Liver (tissue), 9 donors: ENCODE measurements around the gene RNF41. TPM values are rescaled to one million over a fixed set of nuclear protein-coding genes. Genes with fewer than 3 reads are reported as not detected.

Experiments used
- DNase-seq: peaks from one replicate; pipeline ENCODE4 v3.0.0-alpha.2; 2017; ENCODE audit warnings: low spot score
- H3K27ac ChIP-seq, 2 donors: one replicate each; pipeline ENCODE4 v1.7.0; 2013; ENCODE audit warnings: inconsistent platforms in 2 of 2, low read length in 2 of 2, control low read depth in 1 of 2, low read depth in 1 of 2, mild to moderate bottlenecking in 1 of 2
- H3K27me3 ChIP-seq, 4 donors: one replicate each; pipeline versions ENCODE4 v1.6.1 to v1.7.0; 2013; ENCODE audit warnings: low read length in 3 of 4, inconsistent platforms in 1 of 4, mild to moderate bottlenecking in 1 of 4, moderate library complexity in 1 of 4; ENCODE audit not compliant: control insufficient read depth in 4 of 4, insufficient read depth in 4 of 4
- H3K36me3 ChIP-seq, 4 donors: one replicate each; pipeline versions ENCODE4 v1.6.1 to v1.7.0; 2013; ENCODE audit warnings: low read length in 3 of 4, mild to moderate bottlenecking in 3 of 4, low read depth in 1 of 4, moderate library complexity in 1 of 4; ENCODE audit not compliant: control insufficient read depth in 4 of 4, insufficient read depth in 3 of 4
- H3K4me1 ChIP-seq, 4 donors: one replicate each; pipeline versions ENCODE4 v1.6.1 to v1.7.0; 2013; ENCODE audit warnings: low read length in 3 of 4, mild to moderate bottlenecking in 3 of 4, moderate library complexity in 1 of 4; ENCODE audit not compliant: control insufficient read depth in 4 of 4, insufficient read depth in 4 of 4
- H3K4me3 ChIP-seq, 3 donors: one replicate each; pipeline versions ENCODE4 v1.6.1 to v1.7.0; 2013; ENCODE audit warnings: low read length in 3 of 3, control low read depth in 1 of 3, low read depth in 1 of 3, mild to moderate bottlenecking in 1 of 3
- H3K9ac ChIP-seq, 2 donors: one replicate each; pipeline ENCODE4 v1.7.0; 2013; ENCODE audit warnings: low read length in 2 of 2, mild to moderate bottlenecking in 2 of 2, moderate library complexity in 2 of 2, control low read depth in 1 of 2, low read depth in 1 of 2
- H3K9me3 ChIP-seq, 4 donors: one replicate each; pipeline versions ENCODE4 v1.6.1 to v1.7.0; 2013; ENCODE audit warnings: low read length in 3 of 4; ENCODE audit not compliant: control insufficient read depth in 4 of 4
- ATF3 ChIP-seq: IDR thresholded peaks from 2 replicates; pipeline ENCODE4 v1.6.1; 2016; ENCODE audit warnings: antibody characterized with exemption
- CTCF ChIP-seq: fragments of 150-350 bp; IDR thresholded peaks from 2 replicates; pipeline ENCODE4 v1.5.1; 2017; ENCODE audit warnings: improper control_type of control experiment, low read depth, low read length; ENCODE audit not compliant: missing input control
- EGR1 ChIP-seq, 2 donors: IDR thresholded peaks; 2 replicates each; pipeline ENCODE4 v1.6.1; 2016 to 2018; ENCODE audit warnings: antibody characterized with exemption in 2 of 2, low read depth in 2 of 2
- FOXA1 ChIP-seq: IDR thresholded peaks from 2 replicates; pipeline ENCODE4 v1.6.1; 2016; ENCODE audit warnings: antibody characterized with exemption
- FOXA2 ChIP-seq: IDR thresholded peaks from 2 replicates; pipeline ENCODE4 v1.6.1; 2016; ENCODE audit warnings: antibody characterized with exemption
- GABPA ChIP-seq, 2 donors: IDR thresholded peaks in 1 of 2; conservative IDR thresholded peaks in 1 of 2; 2 replicates each; pipeline ENCODE4 v1.6.1; 2016; ENCODE audit warnings: antibody characterized with exemption in 2 of 2, mild to moderate bottlenecking in 1 of 2, moderate library complexity in 1 of 2
- HNF4A ChIP-seq, 2 donors: conservative IDR thresholded peaks; 2 replicates each; pipeline ENCODE4 v1.6.1; 2016; ENCODE audit warnings: antibody characterized with exemption in 2 of 2, mild to moderate bottlenecking in 2 of 2
- HNF4G ChIP-seq: IDR thresholded peaks from 2 replicates; pipeline ENCODE4 v1.6.1; 2016; ENCODE audit warnings: antibody characterized with exemption
- JUND ChIP-seq, 2 donors: IDR thresholded peaks; 2 replicates each; pipeline ENCODE4 v1.6.1; 2016; ENCODE audit warnings: antibody characterized with exemption in 2 of 2
- NR2F2 ChIP-seq: IDR thresholded peaks from 2 replicates; pipeline ENCODE4 v1.6.1; 2016; ENCODE audit warnings: antibody characterized with exemption
- RAD21 ChIP-seq, 2 donors: IDR thresholded peaks; 2 replicates each; pipeline ENCODE4 v1.6.1; 2016; ENCODE audit warnings: antibody characterized with exemption in 2 of 2, mild to moderate bottlenecking in 2 of 2
- RXRA ChIP-seq, 2 donors: IDR thresholded peaks; 2 replicates each; pipeline ENCODE4 v1.6.1; 2017 to 2018; ENCODE audit warnings: antibody characterized with exemption in 2 of 2, mild to moderate bottlenecking in 1 of 2
- SP1 ChIP-seq: IDR thresholded peaks from 2 replicates; pipeline ENCODE4 v1.6.1; 2018; ENCODE audit warnings: antibody characterized with exemption, mild to moderate bottlenecking
- TAF1 ChIP-seq: conservative IDR thresholded peaks from 2 replicates; pipeline ENCODE4 v1.6.1; 2016; ENCODE audit warnings: antibody characterized with exemption, mild to moderate bottlenecking
- YY1 ChIP-seq: IDR thresholded peaks from 2 replicates; pipeline ENCODE4 v1.6.1; 2016; ENCODE audit warnings: antibody characterized with exemption, mild to moderate bottlenecking
- WGBS: extraction: QIAGEN DNeasy Blood & Tissue Kit; methylation state at CpG from one replicate; pipeline ENCODE4 v1.1.7; 2013; 5-methylcytosine and 5-hydroxymethylcytosine counted together
- polyA plus RNA-seq, 2 donors: library from polyadenylated mRNA; stranded (reverse) in 1 of 2; unstranded in 1 of 2; fragments of 200-250 nt in 1 of 2; fragments of >200 nt in 1 of 2; fragmentation: Nextera tagmentation in 1 of 2; extraction: Ambion mirVana in 1 of 2; gene quantifications; one replicate each; pipeline versions ENCODE4 v1.2.1 to v1.2.3, GENCODE V29; 2013 to 2015
- total RNA-seq, 2 donors: library from RNA; depleted of rRNA; stranded (reverse); fragments of >200 nt; gene quantifications; one replicate each; pipeline ENCODE4 v1.2.3, GENCODE V29; 2014
- TF ChIP-seq, protein P1 (sequence below): IDR thresholded peaks from 2 replicates; pipeline ENCODE4 v1.6.1; 2016; ENCODE audit warnings: antibody characterized with exemption
- TF ChIP-seq, protein P2 (sequence below): IDR thresholded peaks from 2 replicates; pipeline ENCODE4 v1.6.1; 2016; ENCODE audit warnings: antibody characterized with exemption
- TF ChIP-seq, protein P3 (sequence below): IDR thresholded peaks from 2 replicates; pipeline ENCODE4 v1.6.1; 2016; ENCODE audit warnings: antibody characterized with exemption, mild to moderate bottlenecking
- donor health status: healthy.
- donor health status: healthy.
- donor health status: healthy.
- donor health status: healthy.
- donor health status: healthy.

RNF41 gene
- total and polyA plus RNA-seq, 4 donors, result 7.6 to 31.8 (median 16.8) TPM

DNA sequence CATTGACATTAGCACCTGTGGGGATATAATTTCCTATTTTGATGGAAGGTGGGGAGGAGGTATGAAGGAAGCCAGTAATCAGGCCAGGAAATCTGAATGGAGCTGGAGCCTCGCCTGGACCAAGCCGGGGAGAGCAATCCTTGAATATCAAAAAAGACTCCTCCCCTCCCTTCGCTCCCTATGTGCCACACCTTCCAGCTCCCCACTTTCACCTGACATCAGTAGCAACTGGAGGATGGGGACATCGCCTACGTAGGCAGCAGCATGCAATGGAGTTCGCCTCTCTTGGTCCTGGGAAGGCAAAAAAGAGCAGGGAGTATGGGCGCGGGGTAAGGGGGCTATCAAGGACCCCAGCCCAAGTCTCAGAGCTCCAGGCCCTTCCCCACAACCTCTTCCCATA is 35.3 kb upstream of the RNF41 start:
- no peak overlapping the region for H3K27ac ChIP-seq

GRCh38 chr12:56256326-56256960 is 34.7 kb upstream of the RNF41 start:
- H3K9ac ChIP-seq, result no peak overlapping the region

More for the DNA sequence above, 35.3 kb upstream of the RNF41 start:
- H3K9me3 ChIP-seq, result no peaks in the 10 kb centered on the region
- no peak for DNase-seq
- no peak overlapping the region for H3K9ac ChIP-seq
- peak overlapping the region in 1 of 3 donors; percentile 81 for H3K4me3 ChIP-seq
- H3K27me3 ChIP-seq, result no peaks in the 10 kb centered on the region
- H3K36me3 ChIP-seq, result peaks cover 8 to 33% (median 24%) of the 10 kb centered on the region in 4 donors
- 79% methylated on average over 8 of the region's 8 CpGs for WGBS
- no peak for TF ChIP-seq JUND (IDR thresholded peaks at IDR 0.05)
- TF ChIP-seq TAF1, result no peak
- TF ChIP-seq FOXA2, result no peak
- no peak for TF ChIP-seq EGR1 (IDR thresholded peaks at IDR 0.05; ENCODE audit: low read depth in 2 of 2)
- peaks cover 1 to 20% (median 15%) of the 10 kb centered on the region in 4 donors for H3K4me1 ChIP-seq

More at GRCh38 chr12:56256326-56256960, 34.7 kb upstream of the RNF41 start:
- Histone ChIP-seq H3K4me1 (peaks cover 1 to 20% (median 15%) of the 10 kb centered on the region in 4 donors), H3K9me3 (no peaks in the 10 kb centered on the region), H3K36me3 (peaks cover 8 to 38% (median 25%) of the 10 kb centered on the region in 4 donors), H3K27ac (no peak overlapping the region), H3K4me3 (no peak overlapping the region), H3K27me3 (no peaks in the 10 kb centered on the region)
- TF ChIP-seq FOXA1 (no peak), HNF4A (conservative IDR thresholded peaks at IDR 0.05) (no peak), CTCF (no peak), EGR1 (IDR thresholded peaks at IDR 0.05; ENCODE audit: low read depth in 2 of 2) (no peak), GABPA (IDR thresholded peaks at IDR 0.05 in 1 of 2, conservative IDR thresholded peaks at IDR 0.05 in 1 of 2) (no peak), RXRA (IDR thresholded peaks at IDR 0.05) (no peak), NR2F2 (no peak), RAD21 (IDR thresholded peaks at IDR 0.05) (no peak), HNF4G (no peak), YY1 (no peak), TAF1 (no peak), JUND (IDR thresholded peaks at IDR 0.05) (no peak), SP1 (no peak), FOXA2 (no peak), ATF3 (no peak)
- TF ChIP-seq, protein P1, sequence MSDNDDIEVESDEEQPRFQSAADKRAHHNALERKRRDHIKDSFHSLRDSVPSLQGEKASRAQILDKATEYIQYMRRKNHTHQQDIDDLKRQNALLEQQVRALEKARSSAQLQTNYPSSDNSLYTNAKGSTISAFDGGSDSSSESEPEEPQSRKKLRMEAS, result no peak
- TF ChIP-seq, protein P2, sequence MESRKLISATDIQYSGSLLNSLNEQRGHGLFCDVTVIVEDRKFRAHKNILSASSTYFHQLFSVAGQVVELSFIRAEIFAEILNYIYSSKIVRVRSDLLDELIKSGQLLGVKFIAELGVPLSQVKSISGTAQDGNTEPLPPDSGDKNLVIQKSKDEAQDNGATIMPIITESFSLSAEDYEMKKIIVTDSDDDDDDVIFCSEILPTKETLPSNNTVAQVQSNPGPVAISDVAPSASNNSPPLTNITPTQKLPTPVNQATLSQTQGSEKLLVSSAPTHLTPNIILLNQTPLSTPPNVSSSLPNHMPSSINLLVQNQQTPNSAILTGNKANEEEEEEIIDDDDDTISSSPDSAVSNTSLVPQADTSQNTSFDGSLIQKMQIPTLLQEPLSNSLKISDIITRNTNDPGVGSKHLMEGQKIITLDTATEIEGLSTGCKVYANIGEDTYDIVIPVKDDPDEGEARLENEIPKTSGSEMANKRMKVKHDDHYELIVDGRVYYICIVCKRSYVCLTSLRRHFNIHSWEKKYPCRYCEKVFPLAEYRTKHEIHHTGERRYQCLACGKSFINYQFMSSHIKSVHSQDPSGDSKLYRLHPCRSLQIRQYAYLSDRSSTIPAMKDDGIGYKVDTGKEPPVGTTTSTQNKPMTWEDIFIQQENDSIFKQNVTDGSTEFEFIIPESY, result no peak
- TF ChIP-seq, protein P3, sequence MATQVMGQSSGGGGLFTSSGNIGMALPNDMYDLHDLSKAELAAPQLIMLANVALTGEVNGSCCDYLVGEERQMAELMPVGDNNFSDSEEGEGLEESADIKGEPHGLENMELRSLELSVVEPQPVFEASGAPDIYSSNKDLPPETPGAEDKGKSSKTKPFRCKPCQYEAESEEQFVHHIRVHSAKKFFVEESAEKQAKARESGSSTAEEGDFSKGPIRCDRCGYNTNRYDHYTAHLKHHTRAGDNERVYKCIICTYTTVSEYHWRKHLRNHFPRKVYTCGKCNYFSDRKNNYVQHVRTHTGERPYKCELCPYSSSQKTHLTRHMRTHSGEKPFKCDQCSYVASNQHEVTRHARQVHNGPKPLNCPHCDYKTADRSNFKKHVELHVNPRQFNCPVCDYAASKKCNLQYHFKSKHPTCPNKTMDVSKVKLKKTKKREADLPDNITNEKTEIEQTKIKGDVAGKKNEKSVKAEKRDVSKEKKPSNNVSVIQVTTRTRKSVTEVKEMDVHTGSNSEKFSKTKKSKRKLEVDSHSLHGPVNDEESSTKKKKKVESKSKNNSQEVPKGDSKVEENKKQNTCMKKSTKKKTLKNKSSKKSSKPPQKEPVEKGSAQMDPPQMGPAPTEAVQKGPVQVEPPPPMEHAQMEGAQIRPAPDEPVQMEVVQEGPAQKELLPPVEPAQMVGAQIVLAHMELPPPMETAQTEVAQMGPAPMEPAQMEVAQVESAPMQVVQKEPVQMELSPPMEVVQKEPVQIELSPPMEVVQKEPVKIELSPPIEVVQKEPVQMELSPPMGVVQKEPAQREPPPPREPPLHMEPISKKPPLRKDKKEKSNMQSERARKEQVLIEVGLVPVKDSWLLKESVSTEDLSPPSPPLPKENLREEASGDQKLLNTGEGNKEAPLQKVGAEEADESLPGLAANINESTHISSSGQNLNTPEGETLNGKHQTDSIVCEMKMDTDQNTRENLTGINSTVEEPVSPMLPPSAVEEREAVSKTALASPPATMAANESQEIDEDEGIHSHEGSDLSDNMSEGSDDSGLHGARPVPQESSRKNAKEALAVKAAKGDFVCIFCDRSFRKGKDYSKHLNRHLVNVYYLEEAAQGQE, result no peak
- no peak for DNase-seq
- WGBS, result 58% methylated on average over 4 of the region's 4 CpGs
